ENCODE data around the gene FAM131B.

The FAM131B gene

GRCh38 chr7:143320620-143321019, 41.9 kb downstream of the FAM131B start:
- TF ChIP-seq CTCF (IDR thresholded peaks at IDR 0.05), result no peak

- TF ChIP-seq CTCF (IDR thresholded peaks at IDR 0.05), result no peak
Measured at GRCh38 chr7:143318661-143319060, 43.9 kb downstream of the FAM131B start.

- no peak for TF ChIP-seq CTCF (IDR thresholded peaks at IDR 0.05)
Measured at GRCh38 chr7:143316492-143316891, 46.0 kb downstream of the FAM131B start.

- no peak for TF ChIP-seq CTCF (IDR thresholded peaks at IDR 0.05)
Measured at GRCh38 chr7:143315776-143316175, 46.7 kb downstream of the FAM131B start, which contains the start of gene CLCN1. CLCN1 (plus strand) TSS chr7:143316111; CDS start chr7:143316213, 102 bp downstream.

- TF ChIP-seq CTCF (IDR thresholded peaks at IDR 0.05), result no peak
Measured at GRCh38 chr7:143314127-143314526, 48.4 kb downstream of the FAM131B start.

GRCh38 chr7:143308632-143309031, 53.9 kb downstream of the FAM131B start:
- no peak for TF ChIP-seq CTCF (IDR thresholded peaks at IDR 0.05)

- TF ChIP-seq CTCF (IDR thresholded peaks at IDR 0.05), result peak; percentile 98
Measured at GRCh38 chr7:143305423-143306070, 57.0 kb downstream of the FAM131B start.

GRCh38 chr7:143304938-143305337, 57.6 kb downstream of the FAM131B start:
- no peak for TF ChIP-seq CTCF (IDR thresholded peaks at IDR 0.05)

All from LNCAP (cell line).